Hepatocyte (in vitro differentiated cells): ENCODE data around the gene JMJD1C.

Experiments
- CTCF ChIP-seq: fragments of 200-600 bp; sonication (generic); IDR thresholded peaks from 2 replicates; pipeline ENCODE4 v1.5.1; 2016; ENCODE audit warnings: antibody characterized with exemption, mild to moderate bottlenecking; ENCODE audit not compliant: poor library complexity
- EZH2phosphoT487 ChIP-seq: fragments of 200-600 bp; sonication (generic); IDR thresholded peaks from one replicate; pipeline ENCODE4 v1.6.1; 2018; ENCODE audit warnings: antibody characterized with exemption, mild to moderate bottlenecking, low read depth, moderate library complexity; ENCODE audit not compliant: unreplicated experiment, severe bottlenecking

DNA sequence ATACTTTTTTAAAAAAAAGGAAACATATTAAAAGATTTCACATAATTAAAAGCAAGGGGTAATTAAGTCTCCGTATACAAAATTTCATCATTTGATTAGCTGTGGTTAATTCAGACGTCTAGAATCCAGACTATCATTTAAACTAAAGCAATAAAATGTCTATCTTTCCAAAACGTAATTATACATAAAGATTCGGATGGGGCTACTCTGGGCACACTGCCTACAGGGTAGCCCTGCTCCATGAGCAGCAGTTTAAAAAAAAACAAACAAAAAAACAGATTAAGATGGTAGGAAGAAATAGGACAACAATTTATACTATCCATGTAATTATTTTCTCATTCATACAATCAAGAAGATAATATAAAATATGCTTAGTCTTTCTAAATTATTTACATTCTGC is 236.6 kb downstream of the JMJD1C start:
- TF ChIP-seq CTCF: no peak
- no peak for TF ChIP-seq EZH2phosphoT487
